ENCODE results near the gene MED20.

Gene MED20

GRCh38 chr6:41931792-41932191 is 10.9 kb upstream of the MED20 start:
- no peaks in the 10 kb centered on the region for H3K27me3 ChIP-seq (ENCODE audit: insufficient read depth, low read depth, severe bottlenecking)
- H3K4me3 ChIP-seq (ENCODE audit: low read depth, low read length), result no peak overlapping the region
- H3K9me3 ChIP-seq (ENCODE audit: severe bottlenecking), result no peaks in the 10 kb centered on the region
- H3K27ac ChIP-seq, result no peak overlapping the region
- no peak for TF ChIP-seq CTCF (IDR thresholded peaks at IDR 0.05; ENCODE audit: low read depth, low read length)
- no peak for DNase-seq
- peaks cover 100% of the 10 kb centered on the region for H3K36me3 ChIP-seq

- Histone ChIP-seq H3K9me3 (ENCODE audit: severe bottlenecking) (no peaks in the 10 kb centered on the region), H3K27ac (no peak overlapping the region), H3K4me3 (ENCODE audit: low read depth, low read length) (no peak overlapping the region), H3K27me3 (ENCODE audit: insufficient read depth, low read depth, severe bottlenecking) (no peaks in the 10 kb centered on the region), H3K36me3 (peaks cover 95% of the 10 kb centered on the region)
- TF ChIP-seq CTCF (IDR thresholded peaks at IDR 0.05; ENCODE audit: low read depth, low read length), result no peak
- DNase-seq, result no peak
These were observed 9.0 kb upstream of the MED20 start for GRCh38 chr6:41929924-41930323.

GRCh38 chr6:41927253-41927652 is 6.3 kb upstream of the MED20 start:
- H3K9me3 ChIP-seq (ENCODE audit: severe bottlenecking), result no peaks in the 10 kb centered on the region
- H3K36me3 ChIP-seq, result peaks cover 93% of the 10 kb centered on the region
- no peak for DNase-seq
- no peak overlapping the region for H3K4me3 ChIP-seq (ENCODE audit: low read depth, low read length)
- no peak for TF ChIP-seq CTCF (IDR thresholded peaks at IDR 0.05; ENCODE audit: low read depth, low read length)
- no peaks in the 10 kb centered on the region for H3K27me3 ChIP-seq (ENCODE audit: insufficient read depth, low read depth, severe bottlenecking)
- no peak overlapping the region for H3K27ac ChIP-seq

GRCh38 chr6:41922154-41922553 is 1.2 kb upstream of the MED20 start:
- DNase-seq, result no peak
- no peak for TF ChIP-seq CTCF (IDR thresholded peaks at IDR 0.05; ENCODE audit: low read depth, low read length)
- H3K4me3 ChIP-seq (ENCODE audit: low read depth, low read length), result peak overlapping the region; percentile 68
- H3K27ac ChIP-seq, result peak overlapping the region; percentile 99
- H3K9me3 ChIP-seq (ENCODE audit: severe bottlenecking), result no peaks in the 10 kb centered on the region
- H3K36me3 ChIP-seq, result peaks cover 53% of the 10 kb centered on the region
- no peaks in the 10 kb centered on the region for H3K27me3 ChIP-seq (ENCODE audit: insufficient read depth, low read depth, severe bottlenecking)

GRCh38 chr6:41921712-41921998 is 716 bp upstream of the MED20 start:
- Histone ChIP-seq H3K9me3 (ENCODE audit: severe bottlenecking) (no peaks in the 10 kb centered on the region), H3K27me3 (ENCODE audit: insufficient read depth, low read depth, severe bottlenecking) (no peaks in the 10 kb centered on the region), H3K36me3 (peaks cover 53% of the 10 kb centered on the region), H3K4me3 (ENCODE audit: low read depth, low read length) (peak overlapping the region; percentile 68), H3K27ac (peak overlapping the region; percentile 99)
- no peak for TF ChIP-seq CTCF (IDR thresholded peaks at IDR 0.05; ENCODE audit: low read depth, low read length)
- no peak for DNase-seq

- no peak overlapping the region for H3K27ac ChIP-seq
- DNase-seq, result no peak
- TF ChIP-seq CTCF (IDR thresholded peaks at IDR 0.05; ENCODE audit: low read depth, low read length), result no peak
- H3K36me3 ChIP-seq, result peaks cover 60% of the 10 kb centered on the region
- H3K4me3 ChIP-seq (ENCODE audit: low read depth, low read length), result no peak overlapping the region
- no peaks in the 10 kb centered on the region for H3K27me3 ChIP-seq (ENCODE audit: insufficient read depth, low read depth, severe bottlenecking)
- no peaks in the 10 kb centered on the region for H3K9me3 ChIP-seq (ENCODE audit: severe bottlenecking)
These were observed 3.4 kb downstream of the MED20 start for GRCh38 chr6:41917528-41917927.

All from WERI-Rb-1 (cell line).